Sigmoid colon (tissue), 4 donors: ENCODE measurements around the gene RAB37.

Experiments used
- EP300 ChIP-seq, 4 donors: sonication (generic); formaldehyde crosslinking; IDR thresholded peaks; one replicate each; pipeline ENCODE4 v1.6.1; 2017; ENCODE audit warnings: antibody characterized with exemption in 4 of 4
- POLR2A ChIP-seq, 2 donors: fragments of 450-650 bp; IDR thresholded peaks; one replicate each; pipeline ENCODE4 v1.6.1; 2016; ENCODE audit warnings: antibody characterized with exemption in 2 of 2, mild to moderate bottlenecking in 2 of 2, moderate library complexity in 2 of 2
- POLR2AphosphoS5 ChIP-seq, 4 donors: sonication (generic); formaldehyde crosslinking; IDR thresholded peaks; one replicate each; pipeline ENCODE4 v1.6.1; 2017; ENCODE audit warnings: antibody characterized with exemption in 4 of 4
- TF ChIP-seq, protein P1 (sequence below), 4 experiments: fragments of 450-650 bp in 3 of 4; fragments of 200-600 bp in 1 of 4; IDR thresholded peaks; one replicate each; pipeline ENCODE4 v1.5.1; 2016 to 2019; ENCODE audit warnings: antibody characterized with exemption in 4 of 4, mild to moderate bottlenecking in 3 of 4, moderate library complexity in 2 of 4

DNA sequence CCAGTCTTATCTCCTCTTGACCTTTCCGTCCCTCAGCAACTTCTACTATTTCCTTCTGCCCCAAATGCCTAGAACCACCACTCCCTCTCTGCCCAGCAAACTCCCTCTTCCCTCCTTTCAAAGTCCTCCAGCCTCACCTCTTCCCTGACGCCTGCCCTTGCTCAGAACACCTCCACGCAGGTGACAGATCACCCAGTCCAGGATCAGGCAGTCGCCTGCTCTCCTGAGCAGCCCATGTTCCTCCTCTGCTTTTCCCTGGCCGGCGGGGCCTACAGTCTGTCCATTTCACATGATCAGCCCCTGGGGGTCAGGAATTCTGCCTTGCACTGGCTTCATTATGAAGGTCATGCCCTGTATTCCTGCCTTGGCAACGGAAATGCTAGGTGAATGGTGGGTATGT lies 24.8 kb upstream of the RAB37 start:
- TF ChIP-seq, protein P1, sequence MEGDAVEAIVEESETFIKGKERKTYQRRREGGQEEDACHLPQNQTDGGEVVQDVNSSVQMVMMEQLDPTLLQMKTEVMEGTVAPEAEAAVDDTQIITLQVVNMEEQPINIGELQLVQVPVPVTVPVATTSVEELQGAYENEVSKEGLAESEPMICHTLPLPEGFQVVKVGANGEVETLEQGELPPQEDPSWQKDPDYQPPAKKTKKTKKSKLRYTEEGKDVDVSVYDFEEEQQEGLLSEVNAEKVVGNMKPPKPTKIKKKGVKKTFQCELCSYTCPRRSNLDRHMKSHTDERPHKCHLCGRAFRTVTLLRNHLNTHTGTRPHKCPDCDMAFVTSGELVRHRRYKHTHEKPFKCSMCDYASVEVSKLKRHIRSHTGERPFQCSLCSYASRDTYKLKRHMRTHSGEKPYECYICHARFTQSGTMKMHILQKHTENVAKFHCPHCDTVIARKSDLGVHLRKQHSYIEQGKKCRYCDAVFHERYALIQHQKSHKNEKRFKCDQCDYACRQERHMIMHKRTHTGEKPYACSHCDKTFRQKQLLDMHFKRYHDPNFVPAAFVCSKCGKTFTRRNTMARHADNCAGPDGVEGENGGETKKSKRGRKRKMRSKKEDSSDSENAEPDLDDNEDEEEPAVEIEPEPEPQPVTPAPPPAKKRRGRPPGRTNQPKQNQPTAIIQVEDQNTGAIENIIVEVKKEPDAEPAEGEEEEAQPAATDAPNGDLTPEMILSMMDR (IDR thresholded peaks at IDR 0.05): no peak
- no peak for TF ChIP-seq POLR2A (IDR thresholded peaks at IDR 0.05)
- no peak for TF ChIP-seq EP300 (IDR thresholded peaks at IDR 0.05)
- no peak for TF ChIP-seq POLR2AphosphoS5 (IDR thresholded peaks at IDR 0.05)
